Keratinocyte (primary cell): ENCODE measurements around the gene ATP7B. TPM values are rescaled to one million over a fixed set of nuclear protein-coding genes. Genes with fewer than 3 reads are reported as not detected.

Experiments
- DNase-seq: peaks from one replicate; pipeline ENCODE4 v3.0.0-alpha.2; 2011; ENCODE audit warnings: low read depth, missing footprints, low spot score
- FAIRE-seq: peaks from 2 replicates; lab custom pipeline; 2011; peaks lifted over from hg19 to GRCh38; lab: Jason Lieb, UNC
- H2AFZ ChIP-seq: 2 replicates; pipeline ENCODE4 v1.6.0; 2012; ENCODE audit warnings: low read length, control low read depth, inconsistent platforms; ENCODE audit not compliant: control insufficient read depth
- H3K27ac ChIP-seq: 2 replicates; pipeline ENCODE4 v1.5.1; 2011; ENCODE audit warnings: low read length; ENCODE audit not compliant: control insufficient read depth, insufficient read depth
- H3K27me3 ChIP-seq: 3 replicates; pipeline ENCODE4 v1.6.0; 2011; ENCODE audit warnings: low read length; ENCODE audit not compliant: control insufficient read depth, insufficient read depth; ENCODE audit errors: extremely low read depth
- H3K36me3 ChIP-seq, 2 experiments: 2 replicates in 1 of 2; 3 replicates in 1 of 2; pipeline ENCODE4 v1.5.1; 2011; ENCODE audit warnings: low read length in 2 of 2, mild to moderate bottlenecking in 1 of 2; ENCODE audit not compliant: control insufficient read depth in 2 of 2, insufficient read depth in 2 of 2; ENCODE audit errors: extremely low read depth in 1 of 2
- H3K4me1 ChIP-seq: 3 replicates; pipeline ENCODE4 v1.5.1; 2011; ENCODE audit warnings: low read length; ENCODE audit not compliant: control insufficient read depth, insufficient read depth; ENCODE audit errors: extremely low read depth
- H3K4me2 ChIP-seq: 3 replicates; pipeline ENCODE4 v1.6.0; 2011; ENCODE audit warnings: low read depth, low read length; ENCODE audit not compliant: control insufficient read depth, insufficient read depth; ENCODE audit errors: extremely low read depth
- H3K4me3 ChIP-seq, 3 experiments: fragments of 200-600 bp in 1 of 3; sonication (generic) in 1 of 3; 2 replicates in 2 of 3; 3 replicates in 1 of 3; pipeline ENCODE4 v1.5.1; 2011 to 2016; ENCODE audit warnings: low read length in 3 of 3, mild to moderate bottlenecking in 3 of 3, control low read depth in 2 of 3, inconsistent platforms in 1 of 3, low read depth in 1 of 3, mixed read lengths in 1 of 3, mixed run types in 1 of 3, moderate library complexity in 1 of 3; ENCODE audit not compliant: control insufficient read depth in 2 of 3, insufficient read depth in 2 of 3; ENCODE audit errors: extremely low read depth in 1 of 3
- H3K79me2 ChIP-seq: 2 replicates; pipeline ENCODE4 v1.6.0; 2012; ENCODE audit warnings: low read length; ENCODE audit not compliant: control insufficient read depth, insufficient read depth
- H3K9ac ChIP-seq: 3 replicates; pipeline ENCODE4 v1.6.0; 2011; ENCODE audit warnings: low read length; ENCODE audit not compliant: control insufficient read depth, insufficient read depth; ENCODE audit errors: extremely low read depth
- H3K9me1 ChIP-seq: 3 replicates; pipeline ENCODE4 v1.6.0; 2011; ENCODE audit warnings: low read length; ENCODE audit not compliant: control insufficient read depth, insufficient read depth; ENCODE audit errors: extremely low read depth
- H3K9me3 ChIP-seq: 2 replicates; pipeline ENCODE4 v1.5.1; 2012; ENCODE audit warnings: low read depth, low read length; ENCODE audit not compliant: control insufficient read depth
- H4K20me1 ChIP-seq: 3 replicates; pipeline ENCODE4 v1.6.0; 2011; ENCODE audit warnings: low read length; ENCODE audit not compliant: control insufficient read depth, insufficient read depth; ENCODE audit errors: extremely low read depth
- CTCF ChIP-seq, 3 experiments: IDR thresholded peaks in 1 of 3; conservative IDR thresholded peaks in 1 of 3; optimal IDR thresholded peaks in 1 of 3; 2 replicates in 2 of 3; 3 replicates in 1 of 3; pipeline versions ENCODE3 to v1.5.1; 2011; ENCODE audit warnings: low read length in 3 of 3, mild to moderate bottlenecking in 3 of 3, moderate library complexity in 2 of 3, control low read depth in 1 of 3, inconsistent platforms in 1 of 3; ENCODE audit not compliant: insufficient read depth in 2 of 3; ENCODE audit errors: extremely low read depth in 1 of 3
- EZH2 ChIP-seq: IDR thresholded peaks from one replicate; pipeline ENCODE4 v1.6.1; 2012; ENCODE audit warnings: inconsistent platforms, mild to moderate bottlenecking, low read length, moderate library complexity
- dilution Hi-C: fragments of 300-500 bp; cut with MboI; formaldehyde crosslinking; loops from one replicate; pipeline ENCODE4 v1.7.0; 2020; ENCODE audit warnings: low sequenced_read_pairs; ENCODE audit not compliant: extremely low pct_ligation_motif_present
- polyA plus RNA-seq, 5 experiments: library from polyadenylated mRNA; depleted of rRNA in 3 of 5; stranded (reverse) in 3 of 5; stranded (forward) in 1 of 5; unstranded in 1 of 5; fragments of >200 nt; gene quantifications; 1 replicate in 1 of 5; 2 replicates in 3 of 5; 3 replicates in 1 of 5; pipeline versions ENCODE4 v1.2.1 to v1.2.3, GENCODE V29; 2011 to 2012; ENCODE audit warnings: missing spikeins in 2 of 5, low read depth in 1 of 5, low replicate concordance in 1 of 5

ATP7B gene
- polyA plus RNA-seq, 1 donor (not counting 4 experiments of a cell fraction or from before 2014, with no cell fraction given) = 5.2 TPM

DNA sequence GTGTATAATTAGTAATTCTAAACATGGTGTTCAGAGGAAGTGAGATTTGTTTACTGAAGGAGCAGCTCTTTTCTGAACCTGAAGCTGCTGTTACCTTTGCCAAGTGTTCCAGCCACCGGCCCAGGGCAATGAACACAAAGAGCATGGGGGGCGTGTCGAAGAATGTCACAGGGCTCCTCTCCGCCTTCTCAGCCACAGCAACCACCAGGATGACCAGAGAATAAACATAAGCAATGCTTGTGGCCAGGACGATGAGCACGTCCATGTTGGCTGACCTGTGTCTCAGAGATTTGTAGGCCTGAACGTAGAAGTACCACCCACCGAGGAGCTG lies 53.1 kb downstream of the ATP7B start:
- no peak for DNase-seq
- no peak overlapping the region for H3K9ac ChIP-seq
- TF ChIP-seq CTCF (optimal IDR thresholded peaks at IDR 0.05 in 1 of 3, IDR thresholded peaks at IDR 0.05 in 1 of 3, conservative IDR thresholded peaks at IDR 0.05 in 1 of 3; ENCODE audit: extremely low read depth in 1 of 3, insufficient read depth in 2 of 3, low read length in 3 of 3) (no peak), EZH2 (no peak)
- no peaks in the 10 kb centered on the region for H3K36me3 ChIP-seq
- no peak overlapping the region for H3K4me2 ChIP-seq
- H3K9me3 ChIP-seq = no peaks in the 10 kb centered on the region
- H3K27me3 ChIP-seq = no peaks in the 10 kb centered on the region
- no peak overlapping the region for H3K27ac ChIP-seq
- H3K4me1 ChIP-seq = no peaks in the 10 kb centered on the region
- no peaks in the 10 kb centered on the region for H3K79me2 ChIP-seq
- H2AFZ ChIP-seq = no peak overlapping the region
- H3K9me1 ChIP-seq = no peaks in the 10 kb centered on the region
- no peak overlapping the region for H3K4me3 ChIP-seq
- no peak for FAIRE-seq
- no peaks in the 10 kb centered on the region for H4K20me1 ChIP-seq
- dilution Hi-C loops = no loop called here

GRCh38 chr13:51957377-51958216 lies 53.7 kb downstream of the ATP7B start:
- Histone ChIP-seq H3K27me3 (no peaks in the 10 kb centered on the region), H2AFZ (no peak overlapping the region), H3K36me3 (no peaks in the 10 kb centered on the region), H3K79me2 (no peaks in the 10 kb centered on the region), H4K20me1 (no peaks in the 10 kb centered on the region), H3K4me2 (no peak overlapping the region), H3K9me1 (no peaks in the 10 kb centered on the region), H3K9me3 (no peaks in the 10 kb centered on the region), H3K27ac (no peak overlapping the region), H3K4me3 (no peak overlapping the region), H3K9ac (no peak overlapping the region), H3K4me1 (no peaks in the 10 kb centered on the region)
- no peak for TF ChIP-seq CTCF (optimal IDR thresholded peaks at IDR 0.05 in 1 of 3, IDR thresholded peaks at IDR 0.05 in 1 of 3, conservative IDR thresholded peaks at IDR 0.05 in 1 of 3; ENCODE audit: extremely low read depth in 1 of 3, insufficient read depth in 2 of 3, low read length in 3 of 3)
- no peak for TF ChIP-seq EZH2
- FAIRE-seq = no peak
- no peak for DNase-seq
- dilution Hi-C loops = no loop called here
